GM12864 (cell line): ENCODE data around the gene CARNS1.

ENCODE experiments used
- DNase-seq: peaks from one replicate; pipeline ENCODE4 v3.0.0-alpha.2; 2011; ENCODE audit warnings: low read depth
- H3K4me3 ChIP-seq: 2 replicates; pipeline ENCODE4 v1.5.1; 2011; ENCODE audit warnings: mild to moderate bottlenecking, low read depth, low read length, control low read depth
- CTCF ChIP-seq: IDR thresholded peaks from 2 replicates; pipeline ENCODE4 v1.5.1; 2011; ENCODE audit warnings: low read depth, mild to moderate bottlenecking, moderate library complexity, low read length, control low read depth, inconsistent platforms; ENCODE audit errors: missing control alignments

CARNS1 gene

GRCh38 chr11:67369275-67369674 lies 46.2 kb upstream of the CARNS1 start:
- no peak for DNase-seq
- no peak for TF ChIP-seq CTCF
- H3K4me3 ChIP-seq = no peak overlapping the region

- DNase-seq = no peak
- no peak overlapping the region for H3K4me3 ChIP-seq
- TF ChIP-seq CTCF = no peak
Observed at GRCh38 chr11:67369801-67370284, 45.6 kb upstream of the CARNS1 start.

- H3K4me3 ChIP-seq = no peak overlapping the region
Observed at GRCh38 chr11:67370351-67371076, 45.0 kb upstream of the CARNS1 start.

GRCh38 chr11:67371189-67371910 lies 44.1 kb upstream of the CARNS1 start:
- no peak for DNase-seq
- peak; percentile 50 for TF ChIP-seq CTCF
- no peak overlapping the region for H3K4me3 ChIP-seq

More at GRCh38 chr11:67370351-67371076, 45.0 kb upstream of the CARNS1 start:
- no peak for DNase-seq
- no peak for TF ChIP-seq CTCF

- no peak for DNase-seq
- peak overlapping the region; percentile 22 for H3K4me3 ChIP-seq
- no peak for TF ChIP-seq CTCF
Observed at GRCh38 chr11:67371911-67372320, 43.6 kb upstream of the CARNS1 start.

GRCh38 chr11:67372321-67372992 lies 43.0 kb upstream of the CARNS1 start:
- peak overlapping the region; percentile 54 for H3K4me3 ChIP-seq
- no peak for DNase-seq

More at GRCh38 chr11:67372321-67372992, 43.0 kb upstream of the CARNS1 start:
- TF ChIP-seq CTCF = no peak
